ENCODE results near the gene SPRR2D. TPM values are rescaled to one million over a fixed set of nuclear protein-coding genes. Genes with fewer than 3 reads are reported as not detected.
"Not testable (repeated sequence)": the region's sequence is repeated elsewhere in the genome, so short reads cannot be mapped to it uniquely, and the experiment has no call there.

The SPRR2D gene
- polyA plus RNA-seq (2014; cell fraction: cytosol; rRNA removed), result not detected in 2 replicates
- not detected in 2 replicates for polyA plus RNA-seq (2014; cell fraction: nucleus; rRNA removed)

DNA sequence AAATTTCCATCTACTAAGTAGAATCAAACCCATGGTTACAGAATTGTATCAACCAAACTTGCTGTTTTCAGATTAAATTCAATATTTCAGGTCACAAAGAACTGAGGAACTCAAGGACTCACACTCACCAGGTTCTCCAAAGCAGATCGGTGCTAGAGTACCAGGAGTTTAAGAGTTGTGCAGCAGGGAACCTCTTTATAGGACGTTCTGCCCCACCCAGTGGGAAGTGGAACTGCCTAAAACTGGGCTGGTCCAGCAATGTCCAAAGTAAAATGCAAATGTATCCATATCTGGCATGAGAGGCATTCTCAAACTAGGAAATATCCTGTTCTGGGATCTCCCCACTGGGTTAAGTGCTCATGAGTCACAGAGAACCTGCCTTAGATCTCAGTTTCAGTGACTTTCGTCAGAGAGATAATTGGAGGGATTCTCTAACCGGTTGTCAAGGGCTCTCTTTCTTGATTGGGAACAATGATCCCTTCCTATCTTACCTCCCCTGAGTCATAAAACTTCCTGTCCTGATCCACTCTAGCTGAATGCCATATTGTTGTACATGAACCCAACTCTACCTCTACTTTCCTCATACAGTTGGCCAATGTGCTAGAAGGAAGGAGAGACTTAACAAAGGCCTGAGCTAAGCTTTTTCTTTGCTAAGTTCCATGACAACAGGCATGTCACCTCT lies at the start of gene SPRR2D:
TSS of gene SPRR2D (minus strand) at position 171 of the 682 bp plus-strand sequence. CDS start 774 bp downstream, outside the sequence.
- no peak for DNase-seq (ENCODE audit: low spot score)

DNA sequence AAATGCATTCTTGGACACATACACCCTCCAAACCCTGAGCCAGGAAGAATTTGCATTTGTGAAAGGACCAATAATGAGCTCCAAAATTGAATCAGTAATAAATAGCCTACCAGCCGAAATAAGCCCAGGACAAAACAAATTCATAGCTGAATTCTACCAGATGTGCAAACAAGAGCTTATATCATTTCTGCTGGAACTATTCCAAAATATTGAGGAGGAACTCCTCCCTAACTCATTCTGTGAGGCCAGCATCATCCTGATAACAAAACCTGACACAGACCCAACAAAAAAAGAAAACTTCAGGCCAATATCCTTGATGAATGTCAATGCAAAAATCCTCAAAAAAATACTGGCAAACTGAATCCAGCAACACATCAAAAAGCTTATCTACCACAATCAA lies 46.7 kb upstream of the SPRR2D start:
- DNase-seq (ENCODE audit: low spot score), result no peak

DNA sequence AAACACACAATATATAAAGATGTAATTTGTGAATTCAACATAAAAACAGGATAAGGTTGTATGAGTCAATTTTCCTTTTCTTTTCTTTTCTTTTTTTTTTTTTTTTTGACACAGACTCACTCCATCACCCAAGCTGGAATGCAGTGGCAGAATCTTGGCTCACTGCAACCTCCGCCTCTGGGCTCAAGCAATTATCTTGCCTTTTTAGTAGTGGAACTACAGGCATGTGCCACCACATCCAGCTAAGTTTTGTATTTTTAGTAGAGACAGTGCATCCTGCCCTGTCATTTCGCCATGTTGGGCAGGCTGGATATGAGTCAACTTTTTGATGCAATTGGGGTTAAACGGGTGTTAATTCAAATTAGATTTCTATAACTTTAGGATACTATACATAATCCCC lies 40.8 kb upstream of the SPRR2D start:
- DNase-seq (ENCODE audit: low spot score), result no peak

- DNase-seq (ENCODE audit: low spot score), result no peak
Observed at GRCh38 chr1:153072806-153073726, 32.1 kb upstream of the SPRR2D start.

GRCh38 chr1:153071511-153071910 lies 30.6 kb upstream of the SPRR2D start, which contains the start of gene SPRR2B:
TSS of gene SPRR2B (minus strand) at chr1:153071611. CDS start at chr1:153070839, 772 bp downstream.
- DNase-seq (ENCODE audit: low spot score), result no peak

DNA sequence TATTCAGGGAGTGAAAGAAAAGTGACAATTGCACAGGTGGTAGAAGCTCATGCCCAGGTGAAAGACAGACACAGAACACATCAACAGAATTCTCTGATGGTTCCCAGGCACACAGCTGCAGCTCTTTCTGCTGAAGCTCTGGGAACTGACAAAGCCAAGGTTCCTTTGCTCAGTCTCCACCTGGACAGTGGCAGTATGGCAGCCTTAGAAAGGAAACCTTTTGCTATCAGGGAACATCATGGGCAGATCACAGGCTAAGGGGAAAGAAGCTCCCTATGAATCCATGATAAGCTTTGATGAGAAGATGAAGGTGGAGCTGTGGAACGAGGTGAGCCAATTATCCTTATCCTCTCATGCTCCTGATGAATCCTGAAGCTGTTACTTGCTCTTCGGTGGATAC lies 29.3 kb upstream of the SPRR2D start:
- no peak for DNase-seq (ENCODE audit: low spot score)

DNA sequence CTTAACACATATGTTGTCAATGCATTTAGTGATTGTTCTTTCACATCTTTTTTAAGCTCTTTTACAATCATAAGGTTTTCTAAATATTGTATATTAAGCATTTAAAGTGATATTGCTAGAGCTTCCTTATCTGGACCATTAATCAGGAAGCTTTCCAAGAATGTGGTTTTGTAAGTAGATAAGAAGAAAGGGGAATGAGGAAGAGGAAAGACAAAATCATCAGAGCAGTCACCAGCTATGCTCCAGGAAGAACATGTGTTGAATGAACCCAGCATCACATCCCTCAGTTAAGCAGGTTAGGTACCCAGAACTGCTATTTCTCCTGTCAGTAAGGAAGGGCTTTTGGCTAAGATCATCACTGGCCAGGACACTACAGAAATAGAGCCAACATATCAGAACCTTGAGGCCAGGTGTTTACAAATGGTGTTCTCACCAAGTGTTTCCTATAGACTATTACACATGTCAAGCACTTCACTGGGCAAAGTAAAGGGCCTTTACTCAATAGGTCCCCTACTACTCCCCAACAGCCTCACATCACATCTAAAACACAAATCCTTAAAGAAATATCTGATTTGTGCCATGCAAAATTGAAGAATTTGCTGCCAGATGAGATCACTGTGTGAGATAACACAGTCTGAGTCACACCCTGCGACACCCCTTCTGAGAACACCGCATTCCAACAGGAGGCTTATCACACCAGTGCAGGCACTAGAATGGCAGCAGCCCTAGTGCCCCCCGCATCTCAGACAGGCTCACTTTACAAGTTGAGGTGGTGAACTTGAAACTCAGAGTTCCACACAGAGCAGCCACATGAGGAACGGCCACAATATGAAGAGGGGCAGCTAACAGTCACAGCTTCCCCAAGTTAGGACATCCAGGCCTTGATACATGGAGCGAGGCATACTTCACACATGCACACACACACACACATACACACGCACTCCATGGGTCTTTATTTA lies 18.2 kb upstream of the SPRR2D start:
- DNase-seq (ENCODE audit: low spot score), result no peak

DNA sequence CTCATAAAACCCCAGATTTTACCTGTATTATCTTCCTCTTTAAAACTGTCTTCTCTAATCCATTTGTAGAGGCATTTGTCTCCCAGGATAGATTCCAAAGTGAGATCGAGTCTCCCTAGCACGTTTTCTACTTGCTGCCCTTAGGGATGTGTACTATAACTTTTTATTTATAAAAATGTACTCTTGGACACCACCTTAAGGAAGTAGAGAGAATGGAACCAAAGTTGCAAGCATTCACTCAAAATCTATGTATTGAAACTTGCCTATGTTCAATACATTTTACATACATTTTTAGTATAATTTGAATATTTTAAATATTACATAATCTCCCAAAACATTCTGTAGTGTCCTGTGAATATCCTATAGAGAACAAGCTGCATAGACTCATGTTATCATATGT lies 17.2 kb upstream of the SPRR2D start:
- DNase-seq (ENCODE audit: low spot score), result no peak

- no peak for DNase-seq (ENCODE audit: low spot score)
Observed at GRCh38 chr1:153057375-153057774, 16.5 kb upstream of the SPRR2D start, which contains the start of gene SPRR2A. TSS of gene SPRR2A (minus strand) at chr1:153057512. CDS start at chr1:153056735, 777 bp downstream.

GRCh38 chr1:153056111-153056510 lies 15.2 kb upstream of the SPRR2D start:
- not testable (repeated sequence) for DNase-seq (ENCODE audit: low spot score)

GRCh38 chr1:153049211-153049610 lies 8.3 kb upstream of the SPRR2D start:
- DNase-seq (ENCODE audit: low spot score), result no peak

DNA sequence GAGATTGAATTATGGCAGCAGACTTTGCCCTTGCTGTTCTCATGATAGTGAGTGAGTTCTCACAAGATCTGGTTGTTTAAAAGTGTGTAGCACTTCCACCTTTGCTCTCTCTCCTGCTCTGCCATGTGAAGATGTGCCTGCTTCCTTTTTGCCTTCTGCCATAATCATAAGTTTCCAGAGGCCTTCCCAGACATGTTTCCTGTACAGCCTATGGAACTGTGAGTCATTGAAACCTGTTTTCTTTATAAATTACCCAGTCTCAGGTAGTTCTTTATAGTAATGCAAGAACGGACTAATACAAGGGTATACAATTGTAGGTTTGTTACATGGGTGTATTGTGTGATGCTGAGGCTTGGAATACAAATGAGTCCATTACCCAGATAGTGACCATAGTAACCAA lies 5.7 kb downstream of the SPRR2D start:
- no peak for DNase-seq (ENCODE audit: low spot score)

DNA sequence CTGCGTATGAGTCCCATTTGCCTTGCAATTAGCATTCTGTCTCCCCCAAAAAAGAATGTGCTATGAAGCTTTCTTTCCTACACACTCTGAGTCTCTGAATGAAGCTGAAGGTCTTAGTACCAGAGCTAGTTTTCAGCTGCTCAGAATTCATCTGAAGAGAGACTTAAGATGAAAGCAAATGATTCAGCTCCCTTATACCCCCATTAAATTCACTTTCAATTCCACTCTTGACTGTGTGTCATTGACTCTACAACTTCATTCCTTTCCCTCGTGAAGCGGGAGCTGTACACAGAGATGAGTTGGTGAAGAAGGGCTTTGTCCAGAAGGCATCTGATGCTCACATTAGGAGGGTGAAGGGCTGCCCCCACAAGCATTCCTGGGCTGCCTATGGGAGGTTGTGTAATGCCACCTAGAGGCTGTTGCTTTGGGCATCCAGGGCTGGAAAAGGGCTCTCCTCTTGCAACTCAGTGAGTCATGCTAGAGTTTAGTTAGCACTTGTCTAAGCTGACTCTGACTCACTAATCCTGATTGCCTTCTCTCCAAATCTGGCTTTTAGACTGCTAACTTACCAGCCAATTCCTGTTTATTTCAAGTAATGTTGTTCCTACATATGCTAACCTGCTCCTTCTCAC lies 8.1 kb downstream of the SPRR2D start:
- no peak for DNase-seq (ENCODE audit: low spot score)

DNA sequence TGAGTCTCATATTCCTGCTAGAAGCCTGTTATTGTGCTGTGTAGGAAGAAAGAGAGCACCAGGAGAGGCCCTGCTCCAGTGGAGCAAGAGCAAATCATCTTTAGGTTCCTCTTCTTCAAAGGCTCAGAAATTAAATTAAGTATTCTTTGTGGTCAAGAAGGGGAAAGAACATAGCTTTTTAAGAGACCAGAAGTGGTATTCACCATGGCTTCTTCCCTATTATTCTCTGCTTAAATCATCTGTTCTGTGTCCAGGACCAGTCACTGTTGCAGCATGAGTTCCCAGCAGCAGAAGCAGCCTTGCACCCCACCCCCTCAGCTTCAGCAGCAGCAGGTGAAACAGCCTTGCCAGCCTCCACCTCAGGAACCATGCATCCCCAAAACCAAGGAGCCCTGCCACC lies 8.8 kb downstream of the SPRR2D start:
- DNase-seq (ENCODE audit: low spot score), result no peak

GRCh38 chr1:153030895-153031294 lies 10.0 kb downstream of the SPRR2D start, which contains the start of gene SPRR1B:
TSS of gene SPRR1B (plus strand) at chr1:153031203. CDS start at chr1:153032346, 1,143 bp downstream.
- no peak for DNase-seq (ENCODE audit: low spot score)

GRCh38 chr1:153028766-153029165 lies 12.2 kb downstream of the SPRR2D start:
- DNase-seq (ENCODE audit: low spot score), result no peak

DNA sequence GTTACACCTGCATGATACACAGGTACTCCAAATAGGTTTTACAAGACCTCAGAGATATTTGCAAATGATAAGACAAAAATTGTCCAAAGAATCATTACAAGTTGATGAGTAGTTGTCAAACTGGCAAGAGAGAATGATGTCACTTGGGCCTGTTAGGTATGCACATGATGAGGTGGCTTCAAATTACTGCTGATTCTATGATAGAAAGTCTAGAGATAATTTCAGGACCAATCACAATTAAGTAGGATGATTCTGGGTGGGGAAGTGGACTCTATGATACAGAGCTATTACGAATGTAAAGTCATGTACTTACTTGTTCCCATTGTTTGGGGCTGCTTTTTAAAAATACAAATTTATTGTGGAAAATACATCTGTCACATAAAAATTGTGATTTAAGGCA lies 15.1 kb downstream of the SPRR2D start:
- no peak for DNase-seq (ENCODE audit: low spot score)

DNA sequence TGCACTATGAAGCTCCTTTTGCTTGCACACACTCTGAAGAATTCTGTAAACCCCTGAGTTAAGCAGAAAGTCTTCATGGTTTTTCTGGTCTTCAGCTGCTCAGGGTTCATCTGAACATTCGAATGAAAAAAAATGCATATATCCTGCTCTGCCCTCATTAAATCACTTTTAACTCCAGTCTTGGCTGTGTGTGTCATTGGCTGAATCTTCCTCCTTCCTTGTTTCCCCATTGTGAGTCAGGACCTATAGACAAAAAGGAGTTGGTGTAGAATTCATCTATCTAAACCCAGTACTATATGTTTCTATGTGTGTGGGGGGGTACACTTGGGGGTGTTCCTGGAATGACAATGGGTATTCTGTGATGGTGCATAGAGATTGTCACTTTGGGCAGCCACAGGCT lies 16.5 kb downstream of the SPRR2D start:
- no peak for DNase-seq (ENCODE audit: low spot score)

DNA sequence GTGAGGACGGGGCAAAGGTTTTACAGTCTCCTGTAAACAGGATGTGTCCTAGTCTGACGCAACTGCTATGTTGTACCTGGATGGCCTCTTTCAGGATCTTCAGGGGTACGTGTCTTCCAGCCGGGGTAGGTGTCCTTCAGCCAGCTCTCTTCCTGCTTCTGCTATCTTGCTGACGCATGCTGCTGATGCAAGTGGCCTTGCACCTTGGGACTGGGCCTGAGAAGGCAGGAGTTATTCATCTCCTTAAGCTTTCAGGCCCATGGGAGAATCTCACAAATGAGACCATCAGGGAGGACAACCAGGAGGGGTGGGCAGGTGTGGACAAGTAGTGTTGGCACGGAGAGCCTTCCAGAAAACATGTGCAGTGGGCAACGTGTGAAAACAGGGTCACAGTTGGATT lies 17.8 kb downstream of the SPRR2D start:
- DNase-seq (ENCODE audit: low spot score), result no peak

DNA sequence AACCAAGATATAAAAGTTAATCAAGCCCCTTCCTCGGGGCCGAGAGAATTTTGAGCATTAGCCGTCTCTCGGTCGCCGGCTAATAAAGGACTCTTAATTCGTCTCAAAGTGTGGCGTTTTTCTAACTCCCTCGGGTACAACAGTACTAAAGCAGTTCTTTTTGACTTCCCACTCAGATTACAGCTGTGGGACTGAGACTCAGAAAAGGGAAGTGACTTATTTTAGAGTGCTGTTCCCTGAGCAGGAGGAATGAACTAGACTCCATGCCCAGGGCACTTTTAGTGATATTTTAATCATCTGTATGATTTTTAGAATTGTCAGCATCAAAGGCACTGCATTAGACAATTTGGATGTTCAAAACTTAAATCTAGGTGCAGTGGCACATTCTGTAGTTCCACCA lies 18.6 kb downstream of the SPRR2D start:
- not testable (repeated sequence) for DNase-seq (ENCODE audit: low spot score)

DNA sequence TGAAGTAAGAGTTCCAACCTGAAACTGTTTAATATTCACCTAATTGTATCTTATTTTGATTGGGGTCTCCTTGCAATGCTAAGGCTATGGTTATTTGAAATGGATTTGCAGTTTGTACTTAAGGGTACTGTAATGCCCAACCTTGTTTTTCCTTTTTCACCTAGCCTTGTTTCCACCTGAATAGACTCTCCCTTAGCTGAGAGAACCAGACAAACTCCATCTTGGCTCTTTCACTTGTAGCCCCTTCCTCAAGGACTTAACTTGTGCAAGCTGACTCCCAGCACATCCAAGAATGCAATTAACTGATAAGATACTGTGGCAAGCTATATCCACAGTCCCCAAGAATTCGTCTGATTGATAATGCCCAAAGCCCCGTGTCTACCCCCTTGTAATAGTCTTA lies 19.1 kb downstream of the SPRR2D start:
- DNase-seq (ENCODE audit: low spot score), result not testable (repeated sequence)

Data from SK-N-DZ (cell line).